Testis (tissue), 3 donors: ENCODE data around the gene HSF2BP. TPM values are rescaled to one million over a fixed set of nuclear protein-coding genes. Genes with fewer than 3 reads are reported as not detected.
A peak's percentile ranks its signal among the peaks of the same experiment; 100 is the strongest.

Experiments
- DNase-seq: peaks from one replicate; pipeline ENCODE4 v3.0.0-alpha.2; 2019
- H3K27ac ChIP-seq, 2 donors: fragments of 200-600 bp; sonication (generic); one replicate each; pipeline ENCODE4 v1.5.1; 2019
- H3K27me3 ChIP-seq: fragments of 200-600 bp; sonication (generic); one replicate; pipeline ENCODE4 v1.5.1; 2019
- H3K36me3 ChIP-seq: fragments of 200-600 bp; sonication (generic); one replicate; pipeline ENCODE4 v1.5.1; 2017; ENCODE audit warnings: low read depth; ENCODE audit errors: missing control alignments
- H3K4me1 ChIP-seq: fragments of 200-600 bp; sonication (generic); one replicate; pipeline ENCODE4 v1.5.1; 2019
- H3K4me3 ChIP-seq, 2 donors: fragments of 200-600 bp; sonication (generic); one replicate each; pipeline ENCODE4 v1.5.1; 2017 to 2019
- H3K9me3 ChIP-seq: fragments of 200-600 bp; sonication (generic); one replicate; pipeline ENCODE4 v1.5.1; 2017
- CTCF ChIP-seq, 3 experiments: fragments of 450-650 bp in 2 of 3; fragments of 200-600 bp in 1 of 3; sonication (generic) in 1 of 3; IDR thresholded peaks; one replicate each; pipeline ENCODE4 v1.5.1; 2016 to 2019; ENCODE audit warnings: antibody characterized with exemption in 3 of 3, mild to moderate bottlenecking in 2 of 3, moderate library complexity in 1 of 3
- POLR2A ChIP-seq: fragments of 450-650 bp; IDR thresholded peaks from one replicate; pipeline ENCODE4 v1.6.1; 2017; ENCODE audit warnings: antibody characterized with exemption, mild to moderate bottlenecking, moderate library complexity
- WGBS, 2 donors: methylation state at CpG; one replicate each; pipeline ENCODE4 v1.1.5; 2018; 5-methylcytosine and 5-hydroxymethylcytosine counted together
- intact Hi-C: fragments of 100-400 bp; cut with DNase I; formaldehyde crosslinking; loops from one replicate; pipeline ENCODE4 v1.15.1; 2023; ENCODE audit warnings: low total_unique reads
- polyA plus RNA-seq: library from polyadenylated mRNA; stranded (reverse); fragments of 350-450 nt; fragmentation: Illumina TruSeq; extraction: RNeasy Lipid Tissue Mini Kit (QIAGEN cat#74804); gene quantifications from one replicate; pipeline ENCODE4 v1.2.3, GENCODE V29; 2014; ENCODE audit warnings: low read depth, low replicate concordance; ENCODE audit not compliant: insufficient read depth
- total RNA-seq, 2 donors: library from RNA; depleted of rRNA; stranded (reverse); fragments of >200 nt; gene quantifications; one replicate each; pipeline ENCODE4 v1.2.3, GENCODE V29; 2016

Gene HSF2BP
- total and polyA plus RNA-seq, 3 donors from 2014 or later, result 28.3 to 46.5 (median 36.3) TPM

GRCh38 chr21:43645976-43646375, 13.3 kb downstream of the HSF2BP start:
- no peaks in the 10 kb centered on the region for H3K27me3 ChIP-seq
- TF ChIP-seq POLR2A (no peak), CTCF (IDR thresholded peaks at IDR 0.05) (no peak)
- 45 to 58% methylated on average over 4 of the region's 4 CpGs for WGBS, 2 donors
- H3K27ac ChIP-seq, result peak overlapping the region; percentile 46 to 70
- H3K36me3 ChIP-seq, result no peaks in the 10 kb centered on the region
- no peak for DNase-seq
- H3K9me3 ChIP-seq, result no peaks in the 10 kb centered on the region
- intact Hi-C loops, result no loop called here
- H3K4me1 ChIP-seq, result peaks cover 12% of the 10 kb centered on the region
- no peak overlapping the region for H3K4me3 ChIP-seq

GRCh38 chr21:43645136-43645891, 14.0 kb downstream of the HSF2BP start:
- Histone ChIP-seq H3K27me3 (no peaks in the 10 kb centered on the region), H3K27ac (peak overlapping the region; percentile 46 to 70), H3K9me3 (no peaks in the 10 kb centered on the region), H3K4me1 (peaks cover 12% of the 10 kb centered on the region), H3K36me3 (no peaks in the 10 kb centered on the region), H3K4me3 (no peak overlapping the region)
- intact Hi-C loops, result no loop called here
- TF ChIP-seq POLR2A (no peak), CTCF (IDR thresholded peaks at IDR 0.05) (peak; percentile 45 to 68 (median 68))
- 46 to 48% methylated on average over 12 of the region's 12 CpGs for WGBS, 2 donors
- peak; percentile 85 for DNase-seq

- H3K27ac ChIP-seq, result no peak overlapping the region
- no peak overlapping the region for H3K4me3 ChIP-seq
- H3K4me1 ChIP-seq, result peaks cover 12% of the 10 kb centered on the region
- 59 to 85% methylated on average over 6 of the region's 6 CpGs for WGBS, 2 donors
- intact Hi-C loops, result no loop called here
- no peaks in the 10 kb centered on the region for H3K27me3 ChIP-seq
- TF ChIP-seq POLR2A (no peak), CTCF (IDR thresholded peaks at IDR 0.05) (no peak)
- no peaks in the 10 kb centered on the region for H3K36me3 ChIP-seq
- DNase-seq, result no peak
- H3K9me3 ChIP-seq, result no peaks in the 10 kb centered on the region
Measured at GRCh38 chr21:43644609-43645008, 14.7 kb downstream of the HSF2BP start.

GRCh38 chr21:43644071-43644470, 15.2 kb downstream of the HSF2BP start:
- H3K4me1 ChIP-seq, result peaks cover 12% of the 10 kb centered on the region
- no peak overlapping the region for H3K27ac ChIP-seq
- no peaks in the 10 kb centered on the region for H3K27me3 ChIP-seq
- intact Hi-C loops, result no loop called here
- no peak for DNase-seq
- TF ChIP-seq POLR2A, result no peak
- TF ChIP-seq CTCF (IDR thresholded peaks at IDR 0.05), result no peak
- no peaks in the 10 kb centered on the region for H3K36me3 ChIP-seq
- no peaks in the 10 kb centered on the region for H3K9me3 ChIP-seq
- H3K4me3 ChIP-seq, result no peak overlapping the region
- 90 to 91% methylated on average over 4 of the region's 4 CpGs for WGBS, 2 donors

- no peaks in the 10 kb centered on the region for H3K27me3 ChIP-seq
- no peak overlapping the region for H3K4me3 ChIP-seq
- H3K9me3 ChIP-seq, result no peaks in the 10 kb centered on the region
- WGBS, 2 donors, result 93 to 95% methylated on average over 4 of the region's 4 CpGs
- H3K36me3 ChIP-seq, result no peaks in the 10 kb centered on the region
- H3K27ac ChIP-seq, result no peak overlapping the region
- peaks cover 12% of the 10 kb centered on the region for H3K4me1 ChIP-seq
- TF ChIP-seq POLR2A, result no peak
- no peak for TF ChIP-seq CTCF (IDR thresholded peaks at IDR 0.05)
- DNase-seq, result no peak
- intact Hi-C loops, result no loop called here
Measured at GRCh38 chr21:43643193-43643592, 16.1 kb downstream of the HSF2BP start.
